ENCODE measurements around the gene ALDH8A1. TPM values are rescaled to one million over a fixed set of nuclear protein-coding genes. Genes with fewer than 3 reads are reported as not detected.

The ALDH8A1 gene
- total RNA-seq (2014; rRNA removed; shearing (Covaris generic)), result 0.03 and 0.13 TPM in 2 replicates
- polyA plus RNA-seq (2015; cell fraction: cytosol; rRNA removed), result not detected in 2 replicates
- polyA plus RNA-seq (2015; cell fraction: nucleus; rRNA removed), result 0.23 and 0.35 TPM in 2 replicates

GRCh38 chr6:134949927-134950326 is at the start of gene ALDH8A1:
Gene ALDH8A1 (minus strand): TSS chr6:134950101. CDS start chr6:134950053, 48 bp downstream.
- DNase-seq (ENCODE audit: low read depth), result no peak

- DNase-seq (ENCODE audit: low read depth), result no peak
Measured at GRCh38 chr6:134999107-134999506, 49.2 kb upstream of the ALDH8A1 start.

- DNase-seq (ENCODE audit: low read depth), result no peak
Measured at GRCh38 chr6:134997133-134997995, 47.5 kb upstream of the ALDH8A1 start.

- no peak for DNase-seq (ENCODE audit: low read depth)
Measured at GRCh38 chr6:134995536-134995935, 45.6 kb upstream of the ALDH8A1 start.

GRCh38 chr6:134994431-134994830 is 44.5 kb upstream of the ALDH8A1 start:
- no peak for DNase-seq (ENCODE audit: low read depth)

GRCh38 chr6:134992155-134992554 is 42.3 kb upstream of the ALDH8A1 start:
- DNase-seq (ENCODE audit: low read depth), result no peak

- no peak for DNase-seq (ENCODE audit: low read depth)
Measured at GRCh38 chr6:134990262-134990661, 40.4 kb upstream of the ALDH8A1 start.

GRCh38 chr6:134984821-134985220 is 34.9 kb upstream of the ALDH8A1 start:
- peak; percentile 50 for DNase-seq (ENCODE audit: low read depth)

- DNase-seq (ENCODE audit: low read depth), result no peak
Measured at GRCh38 chr6:134983823-134984222, 33.9 kb upstream of the ALDH8A1 start.

- no peak for DNase-seq (ENCODE audit: low read depth)
Measured at GRCh38 chr6:134982161-134982560, 32.3 kb upstream of the ALDH8A1 start.

GRCh38 chr6:134980846-134981245 is 30.9 kb upstream of the ALDH8A1 start:
- DNase-seq (ENCODE audit: low read depth), result no peak

GRCh38 chr6:134979142-134979541 is 29.2 kb upstream of the ALDH8A1 start:
- no peak for DNase-seq (ENCODE audit: low read depth)

GRCh38 chr6:134974370-134974769 is 24.5 kb upstream of the ALDH8A1 start:
- no peak for DNase-seq (ENCODE audit: low read depth)

- no peak for DNase-seq (ENCODE audit: low read depth)
Measured at GRCh38 chr6:134967711-134968110, 17.8 kb upstream of the ALDH8A1 start.

- DNase-seq (ENCODE audit: low read depth), result no peak
Measured at GRCh38 chr6:134964451-134965203, 14.7 kb upstream of the ALDH8A1 start.

GRCh38 chr6:134962421-134962820 is 12.5 kb upstream of the ALDH8A1 start:
- DNase-seq (ENCODE audit: low read depth), result no peak

- no peak for DNase-seq (ENCODE audit: low read depth)
Measured at GRCh38 chr6:134961366-134961765, 11.5 kb upstream of the ALDH8A1 start.

GRCh38 chr6:134959603-134960002 is 9.7 kb upstream of the ALDH8A1 start:
- DNase-seq (ENCODE audit: low read depth), result no peak

- no peak for DNase-seq (ENCODE audit: low read depth)
Measured at GRCh38 chr6:134956676-134957075, 6.8 kb upstream of the ALDH8A1 start.

- DNase-seq (ENCODE audit: low read depth), result no peak
Measured at GRCh38 chr6:134956032-134956431, 6.1 kb upstream of the ALDH8A1 start.

- DNase-seq (ENCODE audit: low read depth), result no peak
Measured at GRCh38 chr6:134954272-134955000, 4.5 kb upstream of the ALDH8A1 start.
